Adrenal gland (tissue), 12 donors: ENCODE data around the gene WIZ. TPM values are rescaled to one million over a fixed set of nuclear protein-coding genes. Genes with fewer than 3 reads are reported as not detected.

Source experiments
- DNase-seq, 7 donors: peaks; one replicate each; pipeline ENCODE4 v3.0.0-alpha.2; 2019 to 2020
- H3K27ac ChIP-seq, 5 donors: fragments of 200-600 bp; sonication (generic) in 4 of 5; 1 replicate in 3 of 5; 2 replicates in 2 of 5; pipeline versions ENCODE4 v1.5.1 to v1.8.0; 2016 to 2020; ENCODE audit warnings: mild to moderate bottlenecking in 1 of 5
- H3K27me3 ChIP-seq: fragments of 200-600 bp; 2 replicates; pipeline ENCODE4 v1.8.0; 2021
- H3K36me3 ChIP-seq, 2 donors: fragments of 200-600 bp; replicated peaks in 1 of 2; 1 replicate in 1 of 2; 2 replicates in 1 of 2; pipeline versions ENCODE4 v1.5.1 to v1.8.0; 2018 to 2022
- H3K4me1 ChIP-seq, 2 donors: fragments of 200-600 bp; replicated peaks in 1 of 2; 1 replicate in 1 of 2; 2 replicates in 1 of 2; pipeline versions ENCODE4 v1.5.1 to v1.8.0; 2018 to 2021
- H3K4me3 ChIP-seq, 4 donors: fragments of 200-600 bp; sonication (generic) in 3 of 4; one replicate each; pipeline ENCODE4 v1.5.1; 2016 to 2018
- H3K9me3 ChIP-seq, 3 donors: fragments of 200-600 bp; sonication (generic) in 1 of 3; replicated peaks in 1 of 3; 1 replicate in 2 of 3; 2 replicates in 1 of 3; pipeline versions ENCODE4 v1.5.1 to v1.8.0; 2016 to 2021
- POLR2A ChIP-seq, 2 donors: fragments of 450-650 bp; IDR thresholded peaks; one replicate each; pipeline ENCODE4 v1.6.1; 2017; ENCODE audit warnings: antibody characterized with exemption in 2 of 2, mild to moderate bottlenecking in 2 of 2, moderate library complexity in 1 of 2
- WGBS, 4 donors: extraction: QIAGEN DNeasy Blood & Tissue Kit in 2 of 4; methylation state at CpG; one replicate each; pipeline versions ENCODE4 v1.1.5 to v1.1.7; 2013 to 2017; 5-methylcytosine and 5-hydroxymethylcytosine counted together
- intact Hi-C, 2 donors: fragments of 100-400 bp; cut with DNase I; formaldehyde crosslinking; loops; one replicate each; pipeline versions ENCODE4 v1.14.1 to v1.15.0; 2022 to 2023
- polyA plus RNA-seq, 3 donors: library from polyadenylated mRNA; stranded (reverse); fragments of 200-250 nt in 2 of 3; fragments of 350-450 nt in 1 of 3; fragmentation: Illumina TruSeq in 1 of 3; extraction: RNeasy Lipid Tissue Mini Kit (QIAGEN cat#74804) in 1 of 3; gene quantifications; one replicate each; pipeline ENCODE4 v1.2.3, GENCODE V29; 2013 to 2014
- total RNA-seq, 9 donors: library from RNA; depleted of rRNA in 4 of 9; stranded (reverse); fragments of >200 nt in 4 of 9; fragments of 120-200 nt in 1 of 9; fragmentation: NEBNext Ultra II Directional in 1 of 9; extraction: Animal tissue kit (Norgen Biotek cat#: 25700) in 1 of 9; gene quantifications; one replicate each; pipeline versions ENCODE4 v1.1.0 to v1.2.4, GENCODE V29; 2013 to 2023
- TF ChIP-seq, protein P1 (sequence below), 6 experiments: fragments of 450-650 bp in 4 of 6; fragments of 200-600 bp in 2 of 6; sonication (generic) in 1 of 6; IDR thresholded peaks; 1 replicate in 5 of 6; 2 replicates in 1 of 6; pipeline versions ENCODE4 v1.5.1 to v1.8.0; 2016 to 2021; ENCODE audit warnings: antibody characterized with exemption in 6 of 6, mild to moderate bottlenecking in 2 of 6, moderate library complexity in 1 of 6
- donor health status: healthy with polysubstance abuse.
- donor health status: Bipolar disorder and iron deficiency.
- donor health status: DM: yes; HTN: yes; CAD: no.
- donor health status: DM: no; HTN: no; CAD: no.
- donor health status: DM: no; HTN: no; CAD: no.
- donor health status: DM: yes; HTN: yes; CAD: no.

Gene WIZ
- total and polyA plus RNA-seq, 12 donors: 5.7 to 49.2 (median 30.6) TPM

DNA sequence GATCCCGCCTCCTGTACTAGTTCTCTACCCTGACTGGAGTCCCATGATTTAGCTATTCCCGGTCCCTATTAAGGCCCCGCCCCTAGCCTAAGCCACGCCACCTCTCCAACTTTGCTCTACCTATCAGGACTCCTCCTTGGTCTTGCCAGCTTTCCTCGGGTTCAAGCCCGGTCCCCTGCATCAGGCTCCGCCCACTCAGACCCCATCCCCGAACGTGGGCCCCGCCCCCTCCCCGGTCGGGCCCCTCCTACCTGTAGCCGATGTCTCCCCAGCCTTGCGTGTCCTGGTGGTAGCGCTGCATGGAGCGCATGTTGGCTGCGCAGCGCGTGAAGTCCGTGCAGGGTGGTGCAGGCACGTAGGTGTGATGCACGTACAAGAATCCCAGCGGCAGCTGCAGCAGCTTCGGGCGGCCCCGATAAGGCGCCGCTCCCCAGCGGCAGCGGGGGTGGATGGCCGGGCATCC is 21.9 kb upstream of the WIZ start:
- H3K36me3 ChIP-seq: no peaks in the 10 kb centered on the region
- H3K9me3 ChIP-seq: no peaks in the 10 kb centered on the region
- peaks cover 0 to 11% of the 10 kb centered on the region in 2 donors for H3K4me1 ChIP-seq
- H3K27ac ChIP-seq: no peak overlapping the region
- no peak for DNase-seq
- TF ChIP-seq, protein P1, sequence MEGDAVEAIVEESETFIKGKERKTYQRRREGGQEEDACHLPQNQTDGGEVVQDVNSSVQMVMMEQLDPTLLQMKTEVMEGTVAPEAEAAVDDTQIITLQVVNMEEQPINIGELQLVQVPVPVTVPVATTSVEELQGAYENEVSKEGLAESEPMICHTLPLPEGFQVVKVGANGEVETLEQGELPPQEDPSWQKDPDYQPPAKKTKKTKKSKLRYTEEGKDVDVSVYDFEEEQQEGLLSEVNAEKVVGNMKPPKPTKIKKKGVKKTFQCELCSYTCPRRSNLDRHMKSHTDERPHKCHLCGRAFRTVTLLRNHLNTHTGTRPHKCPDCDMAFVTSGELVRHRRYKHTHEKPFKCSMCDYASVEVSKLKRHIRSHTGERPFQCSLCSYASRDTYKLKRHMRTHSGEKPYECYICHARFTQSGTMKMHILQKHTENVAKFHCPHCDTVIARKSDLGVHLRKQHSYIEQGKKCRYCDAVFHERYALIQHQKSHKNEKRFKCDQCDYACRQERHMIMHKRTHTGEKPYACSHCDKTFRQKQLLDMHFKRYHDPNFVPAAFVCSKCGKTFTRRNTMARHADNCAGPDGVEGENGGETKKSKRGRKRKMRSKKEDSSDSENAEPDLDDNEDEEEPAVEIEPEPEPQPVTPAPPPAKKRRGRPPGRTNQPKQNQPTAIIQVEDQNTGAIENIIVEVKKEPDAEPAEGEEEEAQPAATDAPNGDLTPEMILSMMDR (IDR thresholded peaks at IDR 0.05): no peak
- TF ChIP-seq POLR2A (IDR thresholded peaks at IDR 0.05): no peak
- WGBS, 4 donors: 41 to 57% (median 51%) methylated on average over 18 to 31 of the region's 31 CpGs
- no peak overlapping the region for H3K4me3 ChIP-seq
- intact Hi-C loops: loop anchor here in 1 of 2 donors (10.0 kb wide), 1 partner anchor 73 kb away; no protein-coding TSS in a partner anchor
- H3K27me3 ChIP-seq: peaks cover 24% of the 10 kb centered on the region

DNA sequence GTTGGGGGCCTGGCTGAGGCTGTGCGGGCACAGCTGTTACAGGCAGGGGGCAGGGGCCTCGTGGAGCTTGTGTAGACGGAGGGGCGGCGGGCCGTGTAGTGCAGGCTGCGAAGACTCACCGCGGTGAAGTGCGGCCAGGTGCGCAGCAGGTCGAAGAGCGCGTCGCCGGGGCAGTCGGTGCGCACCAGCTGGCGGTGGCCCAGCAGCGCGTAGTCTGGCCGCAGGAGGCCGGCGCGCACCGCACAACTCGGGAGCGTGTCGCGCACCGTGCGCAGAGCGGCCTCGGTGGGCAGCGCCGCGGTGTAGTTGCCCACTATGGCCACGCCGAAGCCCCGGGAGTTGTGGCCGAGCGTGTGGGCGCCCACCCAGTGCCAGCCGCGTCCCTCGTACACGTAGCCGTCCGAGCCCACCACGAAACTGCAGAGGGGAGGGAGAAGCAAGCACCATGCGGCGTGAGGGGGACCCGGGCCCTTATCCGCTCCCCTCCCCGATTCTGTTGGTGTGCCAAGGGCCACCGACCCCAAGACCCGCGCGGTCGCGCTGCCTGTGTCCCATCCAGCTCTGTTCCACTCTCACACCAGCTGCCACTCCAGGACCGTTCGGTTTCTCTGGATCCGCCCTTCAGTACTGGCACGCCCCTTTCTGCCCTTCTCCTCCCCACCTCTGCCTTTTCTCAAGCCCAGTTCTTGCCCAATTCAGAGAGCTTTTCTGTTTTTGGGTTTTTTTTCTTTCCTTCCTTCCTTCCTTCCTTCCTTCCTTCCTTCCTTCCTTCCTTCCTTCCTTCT is 19.9 kb upstream of the WIZ start:
- Histone ChIP-seq H3K27ac (no peak overlapping the region), H3K9me3 (no peaks in the 10 kb centered on the region), H3K4me3 (peak overlapping the region in 1 of 4 donors; percentile 26), H3K27me3 (peaks cover 24% of the 10 kb centered on the region), H3K36me3 (no peaks in the 10 kb centered on the region), H3K4me1 (peaks cover 0 to 11% of the 10 kb centered on the region in 2 donors)
- WGBS, 4 donors: 4 to 6% (median 5%) methylated on average over 10 to 65 of the region's 65 CpGs
- no peak for DNase-seq
- intact Hi-C loops: loop anchor here in 1 of 2 donors (10.0 kb wide), 1 partner anchor 75 kb away; no protein-coding TSS in a partner anchor
- TF ChIP-seq POLR2A (IDR thresholded peaks at IDR 0.05): no peak
- TF ChIP-seq, protein P1 (IDR thresholded peaks at IDR 0.05): no peak

DNA sequence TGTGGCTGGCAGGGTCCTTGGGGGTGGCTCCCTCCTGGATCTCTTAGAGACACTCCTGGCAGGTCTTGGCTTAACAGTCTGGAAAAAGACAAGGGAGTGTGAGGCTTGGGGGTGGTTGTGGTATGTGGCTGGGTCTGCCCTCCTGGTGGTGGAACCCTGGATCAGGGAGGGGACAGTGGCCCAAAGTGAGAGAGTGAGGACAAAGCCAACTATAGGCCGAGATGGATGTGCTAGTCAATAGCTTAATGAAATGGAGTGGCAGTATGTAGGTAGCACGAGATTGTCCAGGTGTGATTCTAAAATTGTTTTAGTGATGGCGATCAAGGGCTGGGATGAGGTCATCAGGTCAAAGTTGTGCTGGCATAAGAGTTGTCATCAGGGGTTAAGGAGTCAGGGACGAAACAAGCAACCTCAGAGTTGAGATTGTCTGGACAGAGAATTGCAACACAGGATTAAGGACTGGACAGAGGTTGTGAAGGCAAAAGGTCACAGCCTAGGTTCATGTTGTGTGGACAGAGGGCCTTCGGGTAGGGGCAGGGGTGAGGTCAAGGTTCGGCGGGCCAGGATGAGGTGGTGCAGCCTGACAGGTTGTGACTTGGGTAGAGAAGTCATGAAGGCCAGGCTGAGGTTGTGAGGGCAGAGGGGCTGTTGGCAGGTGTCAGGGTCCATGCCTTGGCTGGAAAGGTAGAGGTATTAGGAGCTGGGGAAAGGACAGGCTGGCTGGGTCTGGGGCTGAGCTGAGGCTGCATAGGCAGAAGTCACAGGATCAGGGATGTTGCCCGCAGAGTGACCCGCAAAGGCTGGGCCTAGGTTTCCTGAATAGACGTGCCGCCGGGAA is 19.1 kb upstream of the WIZ start:
- Histone ChIP-seq H3K27ac (no peak overlapping the region), H3K27me3 (peaks cover 26% of the 10 kb centered on the region), H3K4me3 (no peak overlapping the region), H3K4me1 (peaks cover 0 to 11% of the 10 kb centered on the region in 2 donors), H3K9me3 (no peaks in the 10 kb centered on the region), H3K36me3 (no peaks in the 10 kb centered on the region)
- TF ChIP-seq, protein P1 (IDR thresholded peaks at IDR 0.05): no peak
- no peak for TF ChIP-seq POLR2A (IDR thresholded peaks at IDR 0.05)
- 53 to 70% (median 59%) methylated on average over 11 to 12 of the region's 12 CpGs for whole genome bisulfite sequencing, 4 donors
- intact Hi-C loops: no loop called here
- no peak for DNase-seq

- no peak overlapping the region for H3K27ac ChIP-seq
- H3K9me3 ChIP-seq: no peaks in the 10 kb centered on the region
- WGBS, 4 donors: 71 to 76% (median 74%) methylated on average over 6 of the region's 6 CpGs
- peaks cover 0 to 11% of the 10 kb centered on the region in 2 donors for H3K4me1 ChIP-seq
- intact Hi-C loops: no loop called here
- H3K4me3 ChIP-seq: no peak overlapping the region
- H3K27me3 ChIP-seq: peaks cover 30% of the 10 kb centered on the region
- TF ChIP-seq POLR2A (IDR thresholded peaks at IDR 0.05): no peak
- TF ChIP-seq, protein P1 (IDR thresholded peaks at IDR 0.05): no peak
- no peaks in the 10 kb centered on the region for H3K36me3 ChIP-seq
- DNase-seq: no peak
Observed at GRCh38 chr19:15467734-15468214, 18.0 kb upstream of the WIZ start.
